Lower lobe of right lung (tissue), 2 donors: Measurements from ENCODE around the gene GCAT. TPM values are rescaled to one million over a fixed set of nuclear protein-coding genes. Genes with fewer than 3 reads are reported as not detected.

ENCODE experiments used
- ATAC-seq, 2 donors: fragments of 200-7000 bp; cut with Tn5 transposase; one replicate each; pipeline ENCODE4 v1.9.1; 2020 to 2022; ENCODE audit warnings: mild to moderate bottlenecking in 2 of 2, moderate library complexity in 2 of 2
- DNase-seq: peaks from one replicate; pipeline ENCODE4 v3.0.0-alpha.2; 2020
- H3K27ac ChIP-seq: fragments of 200-600 bp; one replicate; pipeline ENCODE4 v1.8.0; 2022
- H3K27me3 ChIP-seq: fragments of 200-600 bp; one replicate; pipeline ENCODE4 v1.8.0; 2022; ENCODE audit warnings: low read depth
- H3K36me3 ChIP-seq: fragments of 200-600 bp; one replicate; pipeline ENCODE4 v1.8.0; 2022; ENCODE audit warnings: mild to moderate bottlenecking
- H3K4me1 ChIP-seq: fragments of 200-600 bp; one replicate; pipeline ENCODE4 v1.8.0; 2022
- H3K4me3 ChIP-seq: fragments of 200-600 bp; one replicate; pipeline ENCODE4 v1.8.0; 2022; ENCODE audit warnings: mild to moderate bottlenecking
- H3K9me3 ChIP-seq: fragments of 200-600 bp; one replicate; pipeline ENCODE4 v1.8.0; 2022
- CTCF ChIP-seq: fragments of 200-600 bp; IDR thresholded peaks from one replicate; pipeline ENCODE4 v1.8.0; 2022; ENCODE audit warnings: antibody characterized with exemption, mild to moderate bottlenecking
- intact Hi-C: fragments of 100-400 bp; cut with DNase I; formaldehyde crosslinking; loops from one replicate; pipeline ENCODE4 v1.11.0; 2022
- total RNA-seq: library from RNA; stranded (reverse); fragmentation: NEBNext Ultra II Directional; extraction: Animal tissue kit (Norgen Biotek cat#: 25700); gene quantifications from one replicate; pipeline ENCODE4 v1.2.1, GENCODE V29; 2021
- donor health status: DM: no; HTN: yes; CAD: no; lungs with severe emphysema.

The GCAT gene
- total RNA-seq, 1 donor from 2014 or later = 7.1 TPM

- ATAC-seq (no peak), DNase-seq (no peak)
- Histone ChIP-seq H3K4me3 (peak overlapping the region; percentile 73), H3K4me1 (peaks cover 46% of the 10 kb centered on the region), H3K9me3 (no peaks in the 10 kb centered on the region), H3K36me3 (no peaks in the 10 kb centered on the region), H3K27ac (no peak overlapping the region), H3K27me3 (no peaks in the 10 kb centered on the region)
- TF ChIP-seq CTCF = no peak
- intact Hi-C loops = no loop called here
These were observed 4.5 kb upstream of the GCAT start for GRCh38 chr22:37803195-37803638.

- H3K36me3 ChIP-seq = no peaks in the 10 kb centered on the region
- no peak for ATAC-seq
- peak overlapping the region; percentile 91 for H3K27ac ChIP-seq
- H3K4me3 ChIP-seq = no peak overlapping the region
- intact Hi-C loops = no loop called here
- no peaks in the 10 kb centered on the region for H3K27me3 ChIP-seq
- no peaks in the 10 kb centered on the region for H3K9me3 ChIP-seq
- DNase-seq = no peak
- no peak for TF ChIP-seq CTCF
- H3K4me1 ChIP-seq = peaks cover 52% of the 10 kb centered on the region
These were observed 3.9 kb upstream of the GCAT start for GRCh38 chr22:37803639-37804351.

DNA sequence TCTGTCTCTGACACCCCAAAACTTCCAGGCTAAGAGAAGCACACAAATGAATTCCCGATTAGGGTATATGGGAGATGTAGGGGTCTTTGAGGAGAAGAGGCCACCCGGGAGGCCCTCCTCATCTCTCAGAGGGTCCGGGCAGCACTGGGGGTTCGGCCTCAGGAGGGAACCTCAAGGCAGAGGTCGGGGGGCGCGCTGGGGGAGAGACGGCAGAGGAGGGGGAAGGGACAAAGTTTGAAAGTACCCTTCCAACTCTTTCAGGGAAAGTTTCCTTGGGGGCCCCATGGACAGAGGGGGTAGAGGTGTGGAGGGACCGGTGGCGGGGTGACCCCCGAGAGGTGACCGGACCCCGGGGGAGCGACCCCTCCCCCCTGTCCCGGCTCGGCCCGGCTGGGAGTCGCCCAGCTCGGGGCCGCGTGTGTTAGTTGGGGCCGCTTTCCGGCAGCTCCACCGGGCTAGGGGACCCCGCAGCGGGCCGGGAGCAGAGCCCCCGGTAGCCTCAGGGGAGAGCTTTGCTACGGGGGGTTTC, 3.3 kb upstream of the GCAT start:
- Histone ChIP-seq H3K27ac (peak overlapping the region; percentile 91), H3K4me1 (peaks cover 55% of the 10 kb centered on the region), H3K36me3 (no peaks in the 10 kb centered on the region), H3K27me3 (no peaks in the 10 kb centered on the region), H3K9me3 (no peaks in the 10 kb centered on the region), H3K4me3 (peak overlapping the region; percentile 72)
- no peak for TF ChIP-seq CTCF
- intact Hi-C loops = no loop called here
- ATAC-seq = no peak
- DNase-seq = no peak

- DNase-seq (peak; percentile 92), ATAC-seq (peak; percentile 75 to 85)
- H3K9me3 ChIP-seq = no peaks in the 10 kb centered on the region
- H3K4me1 ChIP-seq = peaks cover 55% of the 10 kb centered on the region
- peak overlapping the region; percentile 91 for H3K27ac ChIP-seq
- no peak for TF ChIP-seq CTCF
- intact Hi-C loops = no loop called here
- H3K4me3 ChIP-seq = peak overlapping the region; percentile 72
- H3K36me3 ChIP-seq = no peaks in the 10 kb centered on the region
- no peaks in the 10 kb centered on the region for H3K27me3 ChIP-seq
These were observed 2.6 kb upstream of the GCAT start for GRCh38 chr22:37804881-37805809.

- no peaks in the 10 kb centered on the region for H3K9me3 ChIP-seq
- intact Hi-C loops = no loop called here
- H3K4me3 ChIP-seq = peak overlapping the region; percentile 72
- no peaks in the 10 kb centered on the region for H3K36me3 ChIP-seq
- peaks cover 55% of the 10 kb centered on the region for H3K4me1 ChIP-seq
- DNase-seq = no peak
- ATAC-seq = no peak
- peak overlapping the region; percentile 91 for H3K27ac ChIP-seq
- no peak for TF ChIP-seq CTCF
- H3K27me3 ChIP-seq = no peaks in the 10 kb centered on the region
These were observed 1.9 kb upstream of the GCAT start for GRCh38 chr22:37805810-37806277.
